Tibial nerve (tissue), 4 donors: Measurements from ENCODE around the gene ASMTL. TPM values are rescaled to one million over a fixed set of nuclear protein-coding genes. Genes with fewer than 3 reads are reported as not detected.

Source experiments
- DNase-seq, 2 donors: peaks; one replicate each; pipeline ENCODE4 v3.0.0-alpha.2; 2019; ENCODE audit warnings: low spot score in 2 of 2
- H3K27ac ChIP-seq, 4 donors: fragments of 200-600 bp; sonication (generic) in 3 of 4; one replicate each; pipeline ENCODE4 v1.5.1; 2017 to 2019; ENCODE audit warnings: mild to moderate bottlenecking in 1 of 4
- H3K27me3 ChIP-seq, 2 donors: fragments of 200-600 bp; sonication (generic) in 1 of 2; one replicate each; pipeline versions ENCODE4 v1.5.1 to v1.6.0; 2017 to 2019
- H3K36me3 ChIP-seq, 3 donors: fragments of 200-600 bp; sonication (generic); one replicate each; pipeline ENCODE4 v1.5.1; 2018 to 2019
- H3K4me1 ChIP-seq, 4 donors: fragments of 200-600 bp; sonication (generic) in 3 of 4; one replicate each; pipeline ENCODE4 v1.5.1; 2017 to 2019
- H3K4me3 ChIP-seq, 4 donors: fragments of 200-600 bp; sonication (generic) in 3 of 4; one replicate each; pipeline ENCODE4 v1.5.1; 2017 to 2019; ENCODE audit warnings: mild to moderate bottlenecking in 1 of 4, moderate library complexity in 1 of 4
- H3K9me3 ChIP-seq, 4 donors: fragments of 200-600 bp; sonication (generic) in 3 of 4; one replicate each; pipeline ENCODE4 v1.5.1; 2017 to 2019
- EP300 ChIP-seq, 2 donors: sonication (generic); formaldehyde crosslinking; IDR thresholded peaks; one replicate each; pipeline ENCODE4 v1.6.1; 2017; ENCODE audit warnings: antibody characterized with exemption in 2 of 2, mild to moderate bottlenecking in 1 of 2
- POLR2A ChIP-seq, 2 donors: fragments of 450-650 bp; IDR thresholded peaks; one replicate each; pipeline ENCODE4 v1.6.1; 2017; ENCODE audit warnings: antibody characterized with exemption in 2 of 2, mild to moderate bottlenecking in 2 of 2, moderate library complexity in 2 of 2
- WGBS, 2 donors: methylation state at CpG; one replicate each; pipeline ENCODE4 v1.1.5; 2018; 5-methylcytosine and 5-hydroxymethylcytosine counted together
- total RNA-seq, 4 donors: library from RNA; depleted of rRNA; stranded (reverse); fragments of >200 nt; gene quantifications; one replicate each; pipeline ENCODE4 v1.1.0, GENCODE V29; 2016
- TF ChIP-seq, protein P1 (sequence below), 5 experiments: fragments of 200-600 bp in 3 of 5; fragments of 450-650 bp in 2 of 5; sonication (generic) in 3 of 5; IDR thresholded peaks; one replicate each; pipeline ENCODE4 v1.5.1; 2016 to 2019; ENCODE audit warnings: antibody characterized with exemption in 5 of 5, mild to moderate bottlenecking in 3 of 5, moderate library complexity in 2 of 5

The ASMTL gene
- total RNA-seq, 4 donors from 2014 or later: 25.1 to 47.2 (median 43.3) TPM

DNA sequence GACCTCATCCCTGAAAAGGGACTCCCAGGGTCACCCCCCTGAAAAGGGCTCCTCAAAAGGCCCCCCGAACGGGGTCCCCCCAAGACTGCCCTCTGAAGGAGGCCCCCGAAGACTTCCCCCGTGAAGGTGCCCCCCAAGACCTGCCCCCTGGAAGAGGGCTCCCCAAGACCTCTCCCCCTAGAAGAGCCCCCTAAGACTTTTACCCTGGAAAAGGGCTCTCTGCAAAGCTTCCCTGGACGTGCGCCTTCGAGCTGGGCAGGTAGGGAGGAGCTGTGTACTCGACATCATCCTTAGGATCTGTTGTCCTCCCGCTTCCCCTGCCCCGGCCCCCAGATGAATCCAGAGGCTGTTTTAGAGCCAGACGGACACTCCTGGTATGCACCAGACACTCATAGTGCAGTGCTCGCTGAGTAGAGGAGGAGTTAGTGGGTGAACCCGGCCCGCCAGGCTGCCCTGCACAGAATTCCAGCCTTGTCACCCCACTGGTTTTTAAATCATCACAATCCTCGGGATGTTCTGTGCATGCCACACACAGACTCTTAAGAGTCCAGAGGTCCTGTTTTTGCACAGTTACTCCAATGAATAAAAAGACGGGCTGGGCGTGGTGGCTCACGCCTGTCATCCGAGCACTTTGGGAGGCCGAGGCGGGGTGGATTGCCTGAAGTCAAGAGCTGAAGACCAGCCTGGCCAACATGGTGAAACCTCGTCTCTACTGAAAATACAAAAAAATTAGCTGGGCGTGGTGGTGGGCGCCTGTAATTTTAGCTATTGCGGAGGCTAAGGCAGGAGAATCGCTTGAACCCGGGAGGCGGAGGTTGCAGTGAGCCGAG lies 55.1 kb downstream of the ASMTL start:
- peaks cover 0 to 62% (median 0%) of the 10 kb centered on the region in 3 donors for H3K36me3 ChIP-seq
- no peak for DNase-seq
- TF ChIP-seq POLR2A (IDR thresholded peaks at IDR 0.05) (no peak), EP300 (IDR thresholded peaks at IDR 0.05) (no peak)
- TF ChIP-seq, protein P1, sequence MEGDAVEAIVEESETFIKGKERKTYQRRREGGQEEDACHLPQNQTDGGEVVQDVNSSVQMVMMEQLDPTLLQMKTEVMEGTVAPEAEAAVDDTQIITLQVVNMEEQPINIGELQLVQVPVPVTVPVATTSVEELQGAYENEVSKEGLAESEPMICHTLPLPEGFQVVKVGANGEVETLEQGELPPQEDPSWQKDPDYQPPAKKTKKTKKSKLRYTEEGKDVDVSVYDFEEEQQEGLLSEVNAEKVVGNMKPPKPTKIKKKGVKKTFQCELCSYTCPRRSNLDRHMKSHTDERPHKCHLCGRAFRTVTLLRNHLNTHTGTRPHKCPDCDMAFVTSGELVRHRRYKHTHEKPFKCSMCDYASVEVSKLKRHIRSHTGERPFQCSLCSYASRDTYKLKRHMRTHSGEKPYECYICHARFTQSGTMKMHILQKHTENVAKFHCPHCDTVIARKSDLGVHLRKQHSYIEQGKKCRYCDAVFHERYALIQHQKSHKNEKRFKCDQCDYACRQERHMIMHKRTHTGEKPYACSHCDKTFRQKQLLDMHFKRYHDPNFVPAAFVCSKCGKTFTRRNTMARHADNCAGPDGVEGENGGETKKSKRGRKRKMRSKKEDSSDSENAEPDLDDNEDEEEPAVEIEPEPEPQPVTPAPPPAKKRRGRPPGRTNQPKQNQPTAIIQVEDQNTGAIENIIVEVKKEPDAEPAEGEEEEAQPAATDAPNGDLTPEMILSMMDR (IDR thresholded peaks at IDR 0.05): no peak

DNA sequence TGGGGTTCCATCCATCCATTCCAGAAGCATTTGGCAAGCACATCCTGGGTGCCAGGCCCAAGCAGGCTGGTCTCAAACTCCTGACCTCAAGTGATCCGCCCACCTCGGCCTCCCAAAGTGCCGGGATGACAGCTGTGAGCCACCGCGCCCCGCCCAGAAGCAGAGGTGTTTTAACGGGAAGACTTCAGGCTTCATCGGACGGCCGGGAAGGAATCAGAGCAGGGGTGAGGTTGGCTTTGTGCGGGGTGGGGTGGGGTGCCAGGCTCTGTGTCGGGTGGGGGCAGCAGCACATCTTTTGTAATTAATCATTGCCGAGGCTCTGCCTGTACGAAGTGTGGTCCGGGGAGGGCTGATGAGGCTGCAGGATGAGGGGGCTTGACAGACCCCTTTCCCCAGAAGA lies 55.7 kb downstream of the ASMTL start:
- Histone ChIP-seq H3K27me3 (no peaks in the 10 kb centered on the region), H3K4me1 (peaks cover 0 to 25% (median 9%) of the 10 kb centered on the region in 4 donors), H3K36me3 (peaks cover 0 to 58% (median 0%) of the 10 kb centered on the region in 3 donors), H3K9me3 (no peaks in the 10 kb centered on the region), H3K27ac (no peak overlapping the region), H3K4me3 (no peak overlapping the region)
- no peak for DNase-seq
- WGBS, 2 donors: 80 to 86% methylated on average over 15 of the region's 15 CpGs
- TF ChIP-seq EP300 (IDR thresholded peaks at IDR 0.05) (no peak), POLR2A (IDR thresholded peaks at IDR 0.05) (no peak)
- TF ChIP-seq, protein P1 (IDR thresholded peaks at IDR 0.05): no peak

More for the DNA sequence above, 55.1 kb downstream of the ASMTL start:
- Histone ChIP-seq H3K4me1 (peaks cover 0 to 25% (median 9%) of the 10 kb centered on the region in 4 donors), H3K27me3 (no peaks in the 10 kb centered on the region), H3K4me3 (no peak overlapping the region), H3K9me3 (no peaks in the 10 kb centered on the region), H3K27ac (no peak overlapping the region)
- 87 to 88% methylated on average over 29 of the region's 29 CpGs for WGBS, 2 donors

DNA sequence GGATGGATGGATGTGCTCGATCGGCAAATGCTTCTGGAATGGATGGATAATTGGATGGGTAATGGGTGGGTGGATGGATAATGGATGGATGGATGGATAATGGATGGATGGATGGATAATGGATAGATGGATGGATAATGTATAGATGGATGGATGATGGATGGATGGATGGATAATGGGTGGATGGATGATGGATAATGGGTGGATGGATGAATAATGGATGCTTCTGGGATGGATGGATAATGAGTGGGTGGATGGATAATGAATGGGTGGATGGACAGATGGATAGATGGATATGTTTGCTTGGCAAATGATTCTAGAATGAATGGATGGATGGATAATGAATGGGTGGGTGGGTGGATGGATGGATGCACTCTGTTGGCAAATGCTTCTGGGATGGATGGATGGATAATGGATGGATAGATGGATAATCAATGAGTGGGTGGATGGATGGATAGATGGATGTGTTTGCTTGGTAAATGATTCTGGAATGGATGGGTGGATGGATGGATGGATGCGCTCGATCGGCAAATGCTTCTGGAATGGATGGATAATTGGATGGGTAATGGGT lies 57.0 kb downstream of the ASMTL start:
- no peak for DNase-seq
- 96 to 98% methylated on average over 5 of the region's 5 CpGs for WGBS, 2 donors
- Histone ChIP-seq H3K4me1 (peaks cover 0 to 30% (median 13%) of the 10 kb centered on the region in 4 donors), H3K4me3 (no peak overlapping the region), H3K27me3 (no peaks in the 10 kb centered on the region), H3K27ac (no peak overlapping the region), H3K36me3 (peaks cover 0 to 45% (median 0%) of the 10 kb centered on the region in 3 donors), H3K9me3 (no peaks in the 10 kb centered on the region)
- TF ChIP-seq EP300 (IDR thresholded peaks at IDR 0.05): no peak
- TF ChIP-seq POLR2A (IDR thresholded peaks at IDR 0.05): no peak
- TF ChIP-seq, protein P1 (IDR thresholded peaks at IDR 0.05): no peak

DNA sequence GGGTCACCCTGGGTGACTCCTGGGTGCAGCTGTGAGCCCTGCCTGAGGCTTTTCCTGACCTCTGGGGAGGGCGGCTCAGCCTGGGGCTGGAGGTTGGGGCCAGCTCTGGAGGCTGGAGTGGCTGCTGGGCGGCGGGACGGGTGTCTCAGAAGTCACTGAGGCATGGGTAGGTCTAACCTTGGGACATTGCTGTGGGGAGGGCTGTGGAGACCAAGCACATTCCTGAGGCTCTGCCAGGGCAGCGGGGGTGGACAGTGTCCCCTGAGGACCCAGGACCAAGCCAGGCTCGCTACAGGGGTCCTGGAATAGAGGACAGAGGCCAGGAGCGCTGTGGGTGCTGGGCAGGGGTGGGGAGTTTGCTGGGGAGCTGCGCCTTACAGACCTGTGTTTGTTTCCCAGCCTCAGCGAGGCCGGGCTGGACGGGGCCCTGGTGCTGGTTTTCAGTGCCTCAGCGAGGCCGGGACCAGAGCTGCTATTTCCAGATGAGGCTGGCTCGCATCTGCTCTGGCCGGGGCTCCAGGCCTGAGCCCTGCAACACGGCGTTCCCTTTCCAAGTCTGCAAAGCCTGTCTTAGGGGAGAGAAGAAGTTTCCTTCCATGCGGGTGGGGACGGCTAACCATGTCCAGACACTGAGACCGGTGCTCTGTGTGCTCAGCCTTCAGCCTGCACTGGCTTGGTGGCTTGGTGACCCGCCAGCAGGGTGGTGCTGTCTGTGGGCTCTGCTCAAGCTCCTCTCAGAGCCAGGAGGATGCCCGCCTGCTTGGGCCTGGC lies 57.8 kb downstream of the ASMTL start:
- H3K27ac ChIP-seq: peak overlapping the region in 3 of 4 donors; percentile 56 to 96 (median 96)
- no peaks in the 10 kb centered on the region for H3K9me3 ChIP-seq
- WGBS, 2 donors: 26 to 55% methylated on average over 16 to 20 of the region's 22 CpGs
- H3K4me1 ChIP-seq: peaks cover 0 to 38% (median 20%) of the 10 kb centered on the region in 4 donors
- H3K4me3 ChIP-seq: peak overlapping the region in 1 of 4 donors; percentile 21
- no peaks in the 10 kb centered on the region for H3K27me3 ChIP-seq
- H3K36me3 ChIP-seq: peaks cover 0 to 45% (median 0%) of the 10 kb centered on the region in 3 donors
- DNase-seq: no peak
- TF ChIP-seq EP300 (IDR thresholded peaks at IDR 0.05) (no peak), POLR2A (IDR thresholded peaks at IDR 0.05) (no peak)
- TF ChIP-seq, protein P1 (IDR thresholded peaks at IDR 0.05): no peak
